IMR-90 (cell line): ENCODE measurements around the gene SUV39H2.

Experiments
- CEBPB ChIP-seq: IDR thresholded peaks from 2 replicates; pipeline ENCODE4 v1.6.1; 2012; ENCODE audit warnings: low read depth, low read length, improper control_type of control experiment
- CHD1 ChIP-seq: IDR thresholded peaks from 2 replicates; pipeline ENCODE4 v1.6.1; 2012; ENCODE audit warnings: low read depth, low read length, improper control_type of control experiment
- MXI1 ChIP-seq: IDR thresholded peaks from 2 replicates; pipeline ENCODE4 v1.6.1; 2012; ENCODE audit warnings: low read depth, mild to moderate bottlenecking, low read length, moderate library complexity, borderline replicate concordance
- POLR2A ChIP-seq: IDR thresholded peaks from 2 replicates; pipeline ENCODE4 v1.6.1; 2012; ENCODE audit warnings: mild to moderate bottlenecking, low read depth, low read length
- RAD21 ChIP-seq: IDR thresholded peaks from 2 replicates; pipeline ENCODE4 v1.6.1; 2012; ENCODE audit warnings: low read length, improper control_type of control experiment
- RFX5 ChIP-seq: IDR thresholded peaks from 2 replicates; pipeline ENCODE4 v1.8.0; 2012; ENCODE audit warnings: low read depth, mild to moderate bottlenecking, low read length, moderate library complexity
- SMC3 ChIP-seq: fragments of 150-350 bp; IDR thresholded peaks from 2 replicates; pipeline ENCODE4 v1.6.1; 2016; ENCODE audit warnings: low read depth, mild to moderate bottlenecking, antibody characterized with exemption, low read length, moderate library complexity
- TF ChIP-seq, protein P1 (sequence below): conservative IDR thresholded peaks from 2 replicates; pipeline ENCODE4 v1.5.1; 2012; ENCODE audit warnings: mild to moderate bottlenecking, low read depth, low read length, improper control_type of control experiment
- TF ChIP-seq, protein P2 (sequence below): fragments of 150-350 bp; IDR thresholded peaks from 2 replicates; pipeline ENCODE4 v1.6.1; 2017; ENCODE audit warnings: mild to moderate bottlenecking, antibody characterized with exemption, low read length, low read depth

DNA sequence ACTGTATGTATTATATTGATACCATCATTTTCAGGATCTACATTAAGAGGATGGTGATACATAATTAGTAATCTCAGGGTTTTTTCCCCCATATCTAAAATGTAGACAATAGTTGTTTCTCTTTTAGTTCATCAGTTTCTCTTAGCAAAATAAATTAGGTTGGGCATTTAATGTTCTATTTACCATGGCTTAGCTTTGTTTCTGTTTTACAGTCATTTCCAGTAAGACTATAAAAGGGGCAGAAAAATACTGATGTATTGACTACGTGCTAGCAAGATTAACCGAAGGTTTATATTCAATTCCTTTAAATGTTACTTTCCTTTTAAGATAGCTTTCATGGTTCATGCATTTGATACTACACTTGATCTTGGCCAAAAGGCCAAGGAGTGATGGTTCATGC is 26.2 kb downstream of the SUV39H2 start:
- TF ChIP-seq, protein P1, sequence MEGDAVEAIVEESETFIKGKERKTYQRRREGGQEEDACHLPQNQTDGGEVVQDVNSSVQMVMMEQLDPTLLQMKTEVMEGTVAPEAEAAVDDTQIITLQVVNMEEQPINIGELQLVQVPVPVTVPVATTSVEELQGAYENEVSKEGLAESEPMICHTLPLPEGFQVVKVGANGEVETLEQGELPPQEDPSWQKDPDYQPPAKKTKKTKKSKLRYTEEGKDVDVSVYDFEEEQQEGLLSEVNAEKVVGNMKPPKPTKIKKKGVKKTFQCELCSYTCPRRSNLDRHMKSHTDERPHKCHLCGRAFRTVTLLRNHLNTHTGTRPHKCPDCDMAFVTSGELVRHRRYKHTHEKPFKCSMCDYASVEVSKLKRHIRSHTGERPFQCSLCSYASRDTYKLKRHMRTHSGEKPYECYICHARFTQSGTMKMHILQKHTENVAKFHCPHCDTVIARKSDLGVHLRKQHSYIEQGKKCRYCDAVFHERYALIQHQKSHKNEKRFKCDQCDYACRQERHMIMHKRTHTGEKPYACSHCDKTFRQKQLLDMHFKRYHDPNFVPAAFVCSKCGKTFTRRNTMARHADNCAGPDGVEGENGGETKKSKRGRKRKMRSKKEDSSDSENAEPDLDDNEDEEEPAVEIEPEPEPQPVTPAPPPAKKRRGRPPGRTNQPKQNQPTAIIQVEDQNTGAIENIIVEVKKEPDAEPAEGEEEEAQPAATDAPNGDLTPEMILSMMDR: no peak
- TF ChIP-seq RAD21: no peak
- no peak for TF ChIP-seq SMC3
- TF ChIP-seq POLR2A: no peak
- no peak for TF ChIP-seq RFX5
- TF ChIP-seq MXI1: no peak
- TF ChIP-seq, protein P2, sequence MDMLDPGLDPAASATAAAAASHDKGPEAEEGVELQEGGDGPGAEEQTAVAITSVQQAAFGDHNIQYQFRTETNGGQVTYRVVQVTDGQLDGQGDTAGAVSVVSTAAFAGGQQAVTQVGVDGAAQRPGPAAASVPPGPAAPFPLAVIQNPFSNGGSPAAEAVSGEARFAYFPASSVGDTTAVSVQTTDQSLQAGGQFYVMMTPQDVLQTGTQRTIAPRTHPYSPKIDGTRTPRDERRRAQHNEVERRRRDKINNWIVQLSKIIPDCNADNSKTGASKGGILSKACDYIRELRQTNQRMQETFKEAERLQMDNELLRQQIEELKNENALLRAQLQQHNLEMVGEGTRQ: no peak
- no peak for TF ChIP-seq CHD1
- no peak for TF ChIP-seq CEBPB
